Aorta (tissue), 5 donors: ENCODE results near the gene ABCC6. TPM values are rescaled to one million over a fixed set of nuclear protein-coding genes. Genes with fewer than 3 reads are reported as not detected.
"Not testable (repeated sequence)": the region's sequence is repeated elsewhere in the genome, so short reads cannot be mapped to it uniquely, and the experiment has no call there.

ENCODE experiments used
- ATAC-seq: fragments of 200-7000 bp; cut with Tn5 transposase; one replicate; pipeline ENCODE4 v1.9.1; 2022; ENCODE audit warnings: moderate library complexity; ENCODE audit not compliant: low FRiP score
- DNase-seq, 2 donors: peaks; one replicate each; pipeline ENCODE4 v3.0.0-alpha.2; 2020
- H3K27ac ChIP-seq, 2 donors: one replicate each; pipeline ENCODE4 v1.5.1; 2013; ENCODE audit warnings: low read length in 2 of 2, mild to moderate bottlenecking in 2 of 2, moderate library complexity in 2 of 2, control low read depth in 1 of 2, inconsistent platforms in 1 of 2, low read depth in 1 of 2
- H3K27me3 ChIP-seq, 2 donors: one replicate each; pipeline ENCODE4 v1.6.1; 2013; ENCODE audit warnings: control low read depth in 1 of 2, low read length in 1 of 2, mild to moderate bottlenecking in 1 of 2, moderate library complexity in 1 of 2; ENCODE audit not compliant: insufficient read depth in 2 of 2, control insufficient read depth in 1 of 2
- H3K36me3 ChIP-seq, 2 donors: one replicate each; pipeline ENCODE4 v1.6.1; 2013; ENCODE audit warnings: control low read depth in 1 of 2, low read length in 1 of 2, mild to moderate bottlenecking in 1 of 2; ENCODE audit not compliant: insufficient read depth in 2 of 2, control insufficient read depth in 1 of 2
- H3K4me1 ChIP-seq, 2 donors: one replicate each; pipeline ENCODE4 v1.6.1; 2013; ENCODE audit warnings: low read length in 2 of 2, control low read depth in 1 of 2, mild to moderate bottlenecking in 1 of 2, moderate library complexity in 1 of 2; ENCODE audit not compliant: insufficient read depth in 2 of 2, control insufficient read depth in 1 of 2
- H3K4me3 ChIP-seq, 2 donors: one replicate each; pipeline ENCODE4 v1.5.1; 2013; ENCODE audit warnings: low read length in 2 of 2, control low read depth in 1 of 2, mild to moderate bottlenecking in 1 of 2
- H3K9me3 ChIP-seq: one replicate; pipeline ENCODE4 v1.6.1; 2013; ENCODE audit warnings: mild to moderate bottlenecking, low read length; ENCODE audit not compliant: control insufficient read depth
- WGBS, 2 donors: extraction: QIAGEN DNeasy Blood & Tissue Kit; methylation state at CpG; one replicate each; pipeline ENCODE4 v1.1.7; 2013; 5-methylcytosine and 5-hydroxymethylcytosine counted together
- intact Hi-C, 2 donors: fragments of 100-400 bp; cut with DNase I; formaldehyde crosslinking; loops; one replicate each; pipeline versions ENCODE4 v1.14.2 to v1.15.0; 2022
- polyA plus RNA-seq, 2 donors: library from polyadenylated mRNA; stranded (reverse); fragments of 200-250 nt; gene quantifications; one replicate each; pipeline ENCODE4 v1.2.3, GENCODE V29; 2013
- total RNA-seq, 2 donors: library from RNA; stranded (reverse); fragmentation: NEBNext Ultra II Directional; extraction: Animal tissue kit (Norgen Biotek cat#: 25700); gene quantifications; one replicate each; pipeline ENCODE4 v1.2.1, GENCODE V29; 2021
- donor health status: healthy with polysubstance abuse.
- donor health status: Bipolar disorder and iron deficiency.
- donor health status: DM: no; HTN: no; CAD: no.
- donor health status: DM: no; HTN: no; CAD: no.
- donor health status: DM: yes; HTN: yes; CAD: no.

Gene ABCC6
- total and polyA plus RNA-seq, 4 donors = 0.20 to 4.6 (median 2.4) TPM

DNA sequence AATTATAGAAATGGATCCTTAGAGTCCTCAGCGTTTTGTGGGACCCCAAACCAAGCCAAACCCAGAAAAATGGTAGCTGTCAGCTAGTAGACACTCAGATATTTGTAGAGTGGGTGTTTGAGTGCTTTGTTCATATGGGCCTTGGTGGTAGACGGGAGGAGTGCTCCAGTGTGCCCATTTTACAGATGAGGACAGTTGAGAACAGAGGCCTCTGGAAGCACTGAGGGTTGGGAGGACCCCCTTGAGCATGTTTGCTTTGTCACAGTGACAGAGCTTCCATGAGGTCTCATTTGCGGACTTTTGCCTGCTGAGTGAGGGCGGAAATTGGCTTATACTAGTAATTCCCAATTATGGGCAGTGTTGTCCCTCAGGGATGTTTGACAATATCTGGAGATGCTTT, 111.7 kb downstream of the ABCC6 start:
- intact Hi-C loops = no loop called here
- no peak for ATAC-seq
- Histone ChIP-seq H3K27ac (no peak overlapping the region), H3K4me3 (no peak overlapping the region), H3K27me3 (no peaks in the 10 kb centered on the region), H3K4me1 (no peaks in the 10 kb centered on the region), H3K36me3 (peaks cover 5 to 11% of the 10 kb centered on the region in 2 donors), H3K9me3 (no peaks in the 10 kb centered on the region)
- WGBS, 2 donors = 91 to 95% methylated on average over 4 of the region's 4 CpGs
- DNase-seq = no peak

- Histone ChIP-seq H3K27ac (no peak overlapping the region), H3K27me3 (no peaks in the 10 kb centered on the region), H3K9me3 (no peaks in the 10 kb centered on the region), H3K4me3 (no peak overlapping the region), H3K36me3 (peaks cover 5 to 13% of the 10 kb centered on the region in 2 donors), H3K4me1 (no peaks in the 10 kb centered on the region)
- DNase-seq = no peak
- intact Hi-C loops = no loop called here
- 91% methylated on average over 9 of the region's 9 CpGs for WGBS, 2 donors
- no peak for ATAC-seq
These were observed 113.2 kb downstream of the ABCC6 start for GRCh38 chr16:16110111-16110490.

GRCh38 chr16:16109453-16110110, 113.7 kb downstream of the ABCC6 start:
- peaks cover 5 to 9% of the 10 kb centered on the region in 2 donors for H3K36me3 ChIP-seq
- H3K27me3 ChIP-seq = no peaks in the 10 kb centered on the region
- no peak overlapping the region for H3K4me3 ChIP-seq
- H3K27ac ChIP-seq = no peak overlapping the region
- 75 to 77% methylated on average over 8 of the region's 8 CpGs for WGBS, 2 donors
- intact Hi-C loops = no loop called here
- DNase-seq (no peak), ATAC-seq (no peak)
- H3K9me3 ChIP-seq = no peaks in the 10 kb centered on the region
- no peaks in the 10 kb centered on the region for H3K4me1 ChIP-seq

GRCh38 chr16:16108759-16109158, 114.5 kb downstream of the ABCC6 start:
- 82 to 87% methylated on average over 6 of the region's 6 CpGs for WGBS, 2 donors
- no peaks in the 10 kb centered on the region for H3K27me3 ChIP-seq
- no peaks in the 10 kb centered on the region for H3K9me3 ChIP-seq
- H3K4me3 ChIP-seq = no peak overlapping the region
- H3K27ac ChIP-seq = no peak overlapping the region
- ATAC-seq = no peak
- H3K36me3 ChIP-seq = peaks cover 5 to 12% of the 10 kb centered on the region in 2 donors
- no peaks in the 10 kb centered on the region for H3K4me1 ChIP-seq
- intact Hi-C loops = no loop called here
- no peak for DNase-seq

GRCh38 chr16:16107839-16108238, 115.5 kb downstream of the ABCC6 start:
- ATAC-seq = no peak
- H3K36me3 ChIP-seq = peaks cover 5 to 13% of the 10 kb centered on the region in 2 donors
- intact Hi-C loops = no loop called here
- 81 to 83% methylated on average over 6 of the region's 6 CpGs for WGBS, 2 donors
- no peak for DNase-seq
- H3K27ac ChIP-seq = no peak overlapping the region
- no peaks in the 10 kb centered on the region for H3K27me3 ChIP-seq
- H3K4me3 ChIP-seq = no peak overlapping the region
- no peaks in the 10 kb centered on the region for H3K4me1 ChIP-seq
- no peaks in the 10 kb centered on the region for H3K9me3 ChIP-seq

DNA sequence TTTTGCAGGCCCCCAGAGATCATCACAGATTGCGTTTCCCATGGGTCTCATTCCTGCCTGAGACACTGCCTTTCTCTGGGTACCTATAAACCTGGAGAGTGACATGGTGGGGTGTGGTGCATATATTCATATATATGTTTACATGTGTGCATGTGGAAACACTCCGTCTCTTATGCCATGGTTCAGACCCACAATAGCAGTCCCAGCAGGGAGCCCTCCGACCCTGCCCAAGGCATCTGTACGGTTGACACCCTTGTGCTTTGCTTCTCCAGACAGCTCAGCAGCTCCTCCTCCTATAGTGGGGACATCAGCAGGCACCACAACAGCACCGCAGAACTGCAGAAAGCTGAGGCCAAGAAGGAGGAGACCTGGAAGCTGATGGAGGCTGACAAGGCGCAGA, 116.8 kb downstream of the ABCC6 start:
- 79 to 86% methylated on average over 6 of the region's 6 CpGs for WGBS, 2 donors
- Histone ChIP-seq H3K27ac (no peak overlapping the region), H3K4me3 (no peak overlapping the region), H3K36me3 (peaks cover 0 to 8% of the 10 kb centered on the region in 2 donors), H3K27me3 (no peaks in the 10 kb centered on the region), H3K9me3 (no peaks in the 10 kb centered on the region), H3K4me1 (no peaks in the 10 kb centered on the region)
- no peak for DNase-seq
- intact Hi-C loops = no loop called here
- no peak for ATAC-seq

DNA sequence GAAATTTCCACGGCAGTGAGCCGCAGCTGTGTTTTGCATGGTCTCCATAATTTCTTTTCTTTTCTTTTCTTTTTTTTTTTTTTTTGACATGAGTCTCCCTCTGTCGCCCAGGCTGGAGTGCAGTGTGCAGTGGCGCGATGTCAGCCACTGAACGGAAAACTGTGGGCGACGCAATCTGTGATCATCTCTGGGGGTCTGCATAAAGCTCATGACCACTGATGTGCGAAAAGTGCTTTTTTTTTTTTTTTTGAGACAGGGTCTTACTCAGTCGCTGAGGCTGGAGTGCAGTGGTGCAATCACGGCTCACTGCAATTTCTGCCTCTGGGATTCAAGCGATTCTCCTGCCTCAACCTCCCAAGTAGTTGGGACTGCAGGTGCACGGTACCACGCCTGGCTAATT, 117.6 kb downstream of the ABCC6 start:
- Histone ChIP-seq H3K4me1 (no peaks in the 10 kb centered on the region), H3K27ac (no peak overlapping the region), H3K36me3 (peaks cover 0 to 8% of the 10 kb centered on the region in 2 donors), H3K4me3 (no peak overlapping the region), H3K9me3 (no peaks in the 10 kb centered on the region), H3K27me3 (no peaks in the 10 kb centered on the region)
- 80 to 92% methylated on average over 13 to 14 of the region's 14 CpGs for WGBS, 2 donors
- intact Hi-C loops = no loop called here
- no peak for ATAC-seq
- DNase-seq = no peak

- H3K9me3 ChIP-seq, H3K4me3 ChIP-seq, H3K4me1 ChIP-seq, H3K27me3 ChIP-seq, ATAC-seq, H3K27ac ChIP-seq, intact Hi-C loops, H3K36me3 ChIP-seq, DNase-seq: not testable (repeated sequence)
- 89 to 94% methylated on average over 21 of the region's 21 CpGs for WGBS, 2 donors
These were observed 118.5 kb downstream of the ABCC6 start for GRCh38 chr16:16104804-16105141.

- ATAC-seq, H3K36me3 ChIP-seq, DNase-seq, H3K9me3 ChIP-seq, intact Hi-C loops, H3K4me1 ChIP-seq, H3K27ac ChIP-seq, H3K4me3 ChIP-seq, H3K27me3 ChIP-seq: not testable (repeated sequence)
- 90 to 92% methylated on average over 15 to 16 of the region's 16 CpGs for WGBS, 2 donors
These were observed 119.0 kb downstream of the ABCC6 start for GRCh38 chr16:16104132-16104803.
